ENCODE data around the gene TBK1. TPM values are rescaled to one million over a fixed set of nuclear protein-coding genes. Genes with fewer than 3 reads are reported as not detected.

Gene TBK1
- polyA plus RNA-seq, 4 donors: 12.3 to 27.1 (median 22.9) TPM

DNA sequence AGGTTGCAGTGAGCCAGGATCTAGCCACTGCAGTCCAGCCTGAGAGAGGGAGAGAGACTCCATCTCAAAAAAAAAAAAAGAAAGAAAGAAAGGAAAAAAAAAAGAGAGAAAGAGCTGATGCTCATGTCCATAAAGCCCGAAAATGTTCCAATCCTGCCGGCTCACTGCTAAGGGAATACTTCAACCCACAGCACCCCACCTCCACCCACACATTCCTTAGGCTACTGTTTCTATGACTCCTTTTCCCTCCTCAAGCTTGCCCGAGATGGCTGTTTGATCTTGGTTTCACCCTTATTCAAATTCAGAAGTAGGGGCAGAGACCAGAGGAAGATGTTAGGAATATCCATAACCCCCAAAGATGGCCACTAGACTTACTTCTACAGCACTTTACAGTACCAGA, 98.8 kb downstream of the TBK1 start:
- Histone ChIP-seq H3K4me3 (ENCODE audit: low read depth in 1 of 3, low read length in 3 of 3) (no peak overlapping the region), H3K27me3 (ENCODE audit: control insufficient read depth in 3 of 3, insufficient read depth in 3 of 3, low read length in 3 of 3) (no peaks in the 10 kb centered on the region), H3K27ac (ENCODE audit: low read depth in 1 of 3, low read length in 2 of 3) (no peak overlapping the region), H3K36me3 (ENCODE audit: control insufficient read depth in 3 of 3, insufficient read depth in 2 of 3, low read depth in 1 of 3, low read length in 3 of 3) (no peaks in the 10 kb centered on the region), H3K4me1 (ENCODE audit: control insufficient read depth in 3 of 3, insufficient read depth in 2 of 3, low read depth in 1 of 3, low read length in 2 of 3) (no peaks in the 10 kb centered on the region), H3K9me3 (ENCODE audit: control insufficient read depth in 2 of 2, insufficient read depth in 1 of 2, low read depth in 1 of 2, low read length in 1 of 2) (no peaks in the 10 kb centered on the region)
- DNase-seq (no peak), FAIRE-seq (no peak)
- WGBS, 3 donors: 71 to 83% (median 76%) methylated on average over 3 of the region's 3 CpGs

DNA sequence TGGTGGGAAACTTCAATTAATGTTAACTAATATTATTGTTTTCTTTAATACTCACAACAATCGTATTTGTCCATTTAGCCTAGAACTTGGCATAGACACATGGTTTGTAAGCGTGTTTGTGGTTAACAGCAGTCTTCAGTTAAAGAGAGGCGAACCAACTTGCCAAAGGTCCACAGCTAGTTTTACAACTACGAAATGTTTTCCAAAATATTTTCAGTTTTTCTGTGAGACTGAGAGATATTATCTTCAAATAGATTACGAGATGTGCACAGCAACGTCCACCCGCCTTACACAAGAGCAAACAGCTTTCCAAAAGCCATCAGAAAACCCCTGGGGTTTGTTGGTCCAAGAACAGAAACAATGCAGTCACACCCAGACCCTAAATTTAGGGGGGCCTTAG, 99.8 kb downstream of the TBK1 start:
- no peak overlapping the region for H3K27ac ChIP-seq (ENCODE audit: low read depth in 1 of 3, low read length in 2 of 3)
- H3K27me3 ChIP-seq (ENCODE audit: control insufficient read depth in 3 of 3, insufficient read depth in 3 of 3, low read length in 3 of 3): no peaks in the 10 kb centered on the region
- H3K4me3 ChIP-seq (ENCODE audit: low read depth in 1 of 3, low read length in 3 of 3): no peak overlapping the region
- FAIRE-seq (no peak), DNase-seq (no peak)
- no peaks in the 10 kb centered on the region for H3K36me3 ChIP-seq (ENCODE audit: control insufficient read depth in 3 of 3, insufficient read depth in 2 of 3, low read depth in 1 of 3, low read length in 3 of 3)
- H3K9me3 ChIP-seq (ENCODE audit: control insufficient read depth in 2 of 2, insufficient read depth in 1 of 2, low read depth in 1 of 2, low read length in 1 of 2): no peaks in the 10 kb centered on the region
- H3K4me1 ChIP-seq (ENCODE audit: control insufficient read depth in 3 of 3, insufficient read depth in 2 of 3, low read depth in 1 of 3, low read length in 2 of 3): no peaks in the 10 kb centered on the region
- 65 to 89% (median 81%) methylated on average over 7 of the region's 7 CpGs for WGBS, 3 donors

Other genes starting within 250 kb of the TBK1 start
- gene KICS2, start 229.8 kb upstream of the TBK1 start, polyA plus RNA-seq: 1 to 10 TPM; 1.3 to 5.6 (median 3.1) TPM
- under 1 TPM in 1 of 4 donors, not detected in 3; 0.04 TPM for gene C12orf56, start 61.4 kb upstream of the TBK1 start, polyA plus RNA-seq
- 10 to 100 TPM in 2 of 4 donors, 1 to 10 TPM in 2; 5.4 to 30.9 (median 14.9) TPM for gene XPOT, start 47.7 kb upstream of the TBK1 start, polyA plus RNA-seq
- gene RASSF3, start 158.4 kb downstream of the TBK1 start, polyA plus RNA-seq: 10 to 100 TPM; 14.9 to 23.3 (median 21.9) TPM

Data from small intestine (tissue), 7 donors.